ENCODE results near the gene NHEJ1. TPM values are rescaled to one million over a fixed set of nuclear protein-coding genes. Genes with fewer than 3 reads are reported as not detected.

NHEJ1 gene
- total RNA-seq, 1 donor = 21.7 TPM

DNA sequence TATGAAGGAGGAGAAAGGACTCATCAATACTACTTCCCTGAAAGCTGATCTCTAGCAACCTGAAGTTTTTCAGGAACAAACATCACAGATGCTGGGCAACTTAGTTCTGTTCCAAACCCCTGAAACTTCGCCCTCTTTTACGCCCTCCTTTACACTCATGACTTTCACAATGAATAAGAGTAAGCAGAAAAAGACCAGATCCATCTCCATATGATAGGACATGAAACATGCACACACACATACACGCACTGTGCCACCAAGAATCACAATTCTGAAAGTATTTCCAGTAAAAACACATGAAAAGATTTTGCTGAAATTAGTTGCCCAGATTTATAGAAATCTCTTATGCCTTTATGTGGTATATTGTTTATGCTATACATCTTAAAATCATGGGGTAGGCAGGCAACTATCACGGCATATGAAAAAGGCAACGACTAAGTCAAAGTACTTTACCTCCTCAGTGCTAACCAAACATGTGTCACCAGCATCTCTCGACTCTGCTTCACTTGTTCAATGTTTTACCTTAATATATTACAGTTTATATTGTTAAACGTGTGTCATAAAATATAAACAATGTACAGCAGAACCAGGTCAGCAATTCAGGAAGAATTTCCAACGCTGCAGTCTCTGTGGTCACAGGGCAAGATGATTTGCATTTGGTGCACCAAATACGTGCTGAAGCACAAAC, 47.8 kb downstream of the NHEJ1 start:
- H3K4me1 ChIP-seq (ENCODE audit: insufficient read depth, low read length) = no peaks in the 10 kb centered on the region
- no peaks in the 10 kb centered on the region for H3K27me3 ChIP-seq (ENCODE audit: insufficient read depth, low read length)
- no peaks in the 10 kb centered on the region for H3K79me2 ChIP-seq (ENCODE audit: insufficient read depth, low read length)
- peaks cover 10% of the 10 kb centered on the region for H4K20me1 ChIP-seq (ENCODE audit: insufficient read depth, low read length)
- no peak overlapping the region for H3K4me3 ChIP-seq (ENCODE audit: insufficient read depth, low read length)
- no peak overlapping the region for H3K27ac ChIP-seq (ENCODE audit: low read depth, low read length)
- no peak overlapping the region for H2AFZ ChIP-seq (ENCODE audit: low read length)
- no peaks in the 10 kb centered on the region for H3K36me3 ChIP-seq (ENCODE audit: insufficient read depth, low read length)
- TF ChIP-seq, protein P1, sequence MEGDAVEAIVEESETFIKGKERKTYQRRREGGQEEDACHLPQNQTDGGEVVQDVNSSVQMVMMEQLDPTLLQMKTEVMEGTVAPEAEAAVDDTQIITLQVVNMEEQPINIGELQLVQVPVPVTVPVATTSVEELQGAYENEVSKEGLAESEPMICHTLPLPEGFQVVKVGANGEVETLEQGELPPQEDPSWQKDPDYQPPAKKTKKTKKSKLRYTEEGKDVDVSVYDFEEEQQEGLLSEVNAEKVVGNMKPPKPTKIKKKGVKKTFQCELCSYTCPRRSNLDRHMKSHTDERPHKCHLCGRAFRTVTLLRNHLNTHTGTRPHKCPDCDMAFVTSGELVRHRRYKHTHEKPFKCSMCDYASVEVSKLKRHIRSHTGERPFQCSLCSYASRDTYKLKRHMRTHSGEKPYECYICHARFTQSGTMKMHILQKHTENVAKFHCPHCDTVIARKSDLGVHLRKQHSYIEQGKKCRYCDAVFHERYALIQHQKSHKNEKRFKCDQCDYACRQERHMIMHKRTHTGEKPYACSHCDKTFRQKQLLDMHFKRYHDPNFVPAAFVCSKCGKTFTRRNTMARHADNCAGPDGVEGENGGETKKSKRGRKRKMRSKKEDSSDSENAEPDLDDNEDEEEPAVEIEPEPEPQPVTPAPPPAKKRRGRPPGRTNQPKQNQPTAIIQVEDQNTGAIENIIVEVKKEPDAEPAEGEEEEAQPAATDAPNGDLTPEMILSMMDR (IDR thresholded peaks at IDR 0.05; ENCODE audit: extremely low read depth, low read depth, low read length) = no peak
- no peaks in the 10 kb centered on the region for H3K9me3 ChIP-seq (ENCODE audit: low read depth, low read length)
- H3K4me2 ChIP-seq (ENCODE audit: insufficient read depth, low read length) = no peak overlapping the region
- DNase-seq (ENCODE audit: insufficient read length, low spot score, missing footprints) = no peak

DNA sequence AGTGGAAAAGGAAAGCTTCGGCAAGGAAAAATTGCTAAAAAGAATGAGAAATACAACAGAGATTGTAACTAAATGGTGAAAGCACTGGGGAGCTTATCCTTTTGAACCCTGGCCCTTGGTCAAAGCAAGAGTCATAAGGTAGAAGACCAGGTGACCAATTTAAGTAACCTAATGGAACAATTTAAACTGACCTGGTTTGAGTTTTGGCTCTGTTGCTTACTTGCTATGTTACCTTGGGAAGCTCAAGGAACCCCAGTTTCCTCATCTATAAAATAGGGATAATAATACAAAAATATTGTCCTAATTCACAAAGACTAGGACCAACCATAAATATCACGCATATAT, 48.6 kb downstream of the NHEJ1 start:
- Histone ChIP-seq H3K27ac (ENCODE audit: low read depth, low read length) (no peak overlapping the region), H3K4me1 (ENCODE audit: insufficient read depth, low read length) (no peaks in the 10 kb centered on the region), H2AFZ (ENCODE audit: low read length) (no peak overlapping the region), H3K4me3 (ENCODE audit: insufficient read depth, low read length) (no peak overlapping the region), H3K79me2 (ENCODE audit: insufficient read depth, low read length) (no peaks in the 10 kb centered on the region), H3K9me3 (ENCODE audit: low read depth, low read length) (no peaks in the 10 kb centered on the region), H3K4me2 (ENCODE audit: insufficient read depth, low read length) (no peak overlapping the region), H4K20me1 (ENCODE audit: insufficient read depth, low read length) (peaks cover 13% of the 10 kb centered on the region), H3K36me3 (ENCODE audit: insufficient read depth, low read length) (no peaks in the 10 kb centered on the region), H3K27me3 (ENCODE audit: insufficient read depth, low read length) (no peaks in the 10 kb centered on the region)
- no peak for DNase-seq (ENCODE audit: insufficient read length, low spot score, missing footprints)
- TF ChIP-seq, protein P1 (IDR thresholded peaks at IDR 0.05; ENCODE audit: extremely low read depth, low read depth, low read length) = no peak

DNA sequence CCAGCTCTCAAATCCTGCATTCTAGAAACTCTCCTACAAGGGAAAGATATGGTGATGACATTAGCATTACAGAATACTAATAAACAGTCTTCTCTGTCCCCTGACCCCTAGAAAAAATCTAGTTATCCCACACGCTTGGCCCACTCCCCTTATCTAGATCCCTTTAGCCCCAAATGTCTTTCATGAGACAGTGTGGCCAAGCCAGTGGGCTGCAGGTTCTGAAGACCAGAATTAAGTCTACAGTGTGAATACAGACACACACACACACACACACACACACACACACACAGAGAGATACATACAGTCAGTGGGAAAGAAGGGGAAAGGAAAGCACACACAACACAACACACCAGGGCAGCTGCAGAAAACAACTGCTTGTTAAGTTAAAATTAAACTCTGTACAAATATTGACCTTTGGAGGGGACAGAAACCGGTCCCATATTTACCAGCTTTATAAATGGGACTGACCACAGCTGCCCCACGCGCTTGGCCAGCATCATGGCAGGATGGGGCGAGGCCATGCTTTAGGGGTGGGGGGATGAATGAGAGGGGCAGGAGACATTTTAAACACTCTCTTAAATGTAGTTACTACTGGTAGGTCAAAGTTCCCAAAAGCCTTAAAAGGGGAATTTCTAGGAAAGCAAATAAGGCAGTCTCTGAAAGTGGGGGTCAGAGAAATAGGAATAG, 49.1 kb downstream of the NHEJ1 start:
- no peak overlapping the region for H3K4me2 ChIP-seq (ENCODE audit: insufficient read depth, low read length)
- no peak overlapping the region for H3K27ac ChIP-seq (ENCODE audit: low read depth, low read length)

DNA sequence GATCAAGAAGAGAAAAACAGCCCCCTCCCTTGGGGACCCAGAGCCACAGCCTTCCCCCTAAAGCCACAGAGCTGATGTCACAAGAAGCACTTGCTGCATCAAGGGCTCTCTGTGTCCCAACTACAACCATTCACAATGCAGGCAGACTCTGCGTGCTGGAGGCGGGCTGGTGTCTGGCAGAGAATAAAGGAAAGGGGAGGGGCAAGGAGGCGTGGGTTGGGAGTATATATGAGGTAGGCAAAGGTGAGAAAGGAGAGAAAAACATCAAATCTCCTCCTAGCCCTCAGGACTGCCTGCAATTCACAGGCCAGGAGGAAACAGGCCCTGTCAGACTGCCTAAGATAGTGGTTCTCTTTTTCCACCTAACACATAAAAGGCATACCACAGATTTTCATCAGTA, 51.1 kb downstream of the NHEJ1 start:
- Histone ChIP-seq H3K36me3 (ENCODE audit: insufficient read depth, low read length) (no peaks in the 10 kb centered on the region), H3K4me1 (ENCODE audit: insufficient read depth, low read length) (no peaks in the 10 kb centered on the region), H3K27me3 (ENCODE audit: insufficient read depth, low read length) (no peaks in the 10 kb centered on the region), H3K4me2 (ENCODE audit: insufficient read depth, low read length) (no peak overlapping the region), H3K9me3 (ENCODE audit: low read depth, low read length) (no peaks in the 10 kb centered on the region), H4K20me1 (ENCODE audit: insufficient read depth, low read length) (peaks cover 17% of the 10 kb centered on the region), H2AFZ (ENCODE audit: low read length) (no peak overlapping the region), H3K79me2 (ENCODE audit: insufficient read depth, low read length) (no peaks in the 10 kb centered on the region), H3K27ac (ENCODE audit: low read depth, low read length) (no peak overlapping the region), H3K4me3 (ENCODE audit: insufficient read depth, low read length) (no peak overlapping the region)
- TF ChIP-seq, protein P1 (IDR thresholded peaks at IDR 0.05; ENCODE audit: extremely low read depth, low read depth, low read length) = no peak
- no peak for DNase-seq (ENCODE audit: insufficient read length, low spot score, missing footprints)

More for the DNA sequence above, 49.1 kb downstream of the NHEJ1 start:
- Histone ChIP-seq H3K9me3 (ENCODE audit: low read depth, low read length) (no peaks in the 10 kb centered on the region), H3K4me3 (ENCODE audit: insufficient read depth, low read length) (no peak overlapping the region), H3K27me3 (ENCODE audit: insufficient read depth, low read length) (no peaks in the 10 kb centered on the region), H3K4me1 (ENCODE audit: insufficient read depth, low read length) (no peaks in the 10 kb centered on the region), H2AFZ (ENCODE audit: low read length) (no peak overlapping the region), H3K79me2 (ENCODE audit: insufficient read depth, low read length) (no peaks in the 10 kb centered on the region), H3K36me3 (ENCODE audit: insufficient read depth, low read length) (no peaks in the 10 kb centered on the region), H4K20me1 (ENCODE audit: insufficient read depth, low read length) (peaks cover 13% of the 10 kb centered on the region)
- TF ChIP-seq, protein P1 (IDR thresholded peaks at IDR 0.05; ENCODE audit: extremely low read depth, low read depth, low read length) = no peak
- DNase-seq (ENCODE audit: insufficient read length, low spot score, missing footprints) = no peak

Measured in osteoblast (primary cell).